LHCN-M2 (cell line): ENCODE measurements around the gene PTPRN2. TPM values are rescaled to one million over a fixed set of nuclear protein-coding genes. Genes with fewer than 3 reads are reported as not detected.

Experiments
- DNase-seq: peaks from one replicate; pipeline ENCODE4 v3.0.0-alpha.2; 2012; ENCODE audit warnings: low read depth
- total RNA-seq: library from RNA; depleted of rRNA; stranded (reverse); fragments of >200 nt; gene quantifications from 2 replicates; pipeline ENCODE4 v1.2.3, GENCODE V29; 2014

PTPRN2 gene
- total RNA-seq, 1 experiment from 2014 or later: 0.11 TPM

- DNase-seq: peak; percentile 51
These were observed 15.5 kb upstream of the PTPRN2 start for GRCh38 chr7:158602905-158603772.

- no peak for DNase-seq
These were observed 14.4 kb upstream of the PTPRN2 start for GRCh38 chr7:158602041-158602440.

GRCh38 chr7:158601090-158601489 lies 13.5 kb upstream of the PTPRN2 start:
- no peak for DNase-seq

GRCh38 chr7:158596745-158597144 lies 9.1 kb upstream of the PTPRN2 start:
- DNase-seq: no peak

- DNase-seq: no peak
These were observed 8.7 kb upstream of the PTPRN2 start for GRCh38 chr7:158596309-158596708.

- no peak for DNase-seq
These were observed 7.4 kb upstream of the PTPRN2 start for GRCh38 chr7:158595068-158595467.

GRCh38 chr7:158592541-158592940 lies 4.9 kb upstream of the PTPRN2 start:
- DNase-seq: no peak

- no peak for DNase-seq
These were observed 4.3 kb upstream of the PTPRN2 start for GRCh38 chr7:158591944-158592343.

- no peak for DNase-seq
These were observed 2.5 kb upstream of the PTPRN2 start for GRCh38 chr7:158590181-158590530.

GRCh38 chr7:158589653-158590052 lies 2.0 kb upstream of the PTPRN2 start:
- no peak for DNase-seq

GRCh38 chr7:158588878-158589442 lies 1.3 kb upstream of the PTPRN2 start:
- no peak for DNase-seq

- DNase-seq: no peak
These were observed 658 bp upstream of the PTPRN2 start for GRCh38 chr7:158588085-158588877.

GRCh38 chr7:158586499-158587161 lies 993 bp downstream of the PTPRN2 start:
- DNase-seq: no peak

- DNase-seq: no peak
These were observed 1.7 kb downstream of the PTPRN2 start for GRCh38 chr7:158585721-158586498.

- DNase-seq: no peak
These were observed 3.2 kb downstream of the PTPRN2 start for GRCh38 chr7:158584407-158584806.

GRCh38 chr7:158583810-158584209 lies 3.8 kb downstream of the PTPRN2 start:
- DNase-seq: no peak

GRCh38 chr7:158583143-158583542 lies 4.5 kb downstream of the PTPRN2 start:
- DNase-seq: no peak

GRCh38 chr7:158582089-158582456 lies 5.5 kb downstream of the PTPRN2 start:
- no peak for DNase-seq

GRCh38 chr7:158581440-158582088 lies 6.1 kb downstream of the PTPRN2 start:
- DNase-seq: no peak
